Measurements from ENCODE around the gene KLHL11.

- no peak for TF ChIP-seq CTCF (IDR thresholded peaks at IDR 0.05)
- TF ChIP-seq POLR2A (IDR thresholded peaks at IDR 0.05), result no peak
- no peak for TF ChIP-seq POLR2AphosphoS5 (IDR thresholded peaks at IDR 0.05)
Observed at GRCh38 chr17:41844971-41845370, 20.3 kb downstream of the KLHL11 start.
